SK-N-SH treated with all-trans-retinoic acid at 6 μM for 48 hours (cell line): Measurements from ENCODE around the gene KRT72.

Source experiments
- ATAC-seq: fragments of 200-7000 bp; cut with Tn5 transposase; 3 replicates; pipeline ENCODE4 v1.9.1; 2020; ENCODE audit warnings: mild to moderate bottlenecking, moderate library complexity
- ARNTL ChIP-seq: fragments of 450-650 bp; formaldehyde crosslinking; IDR thresholded peaks from 2 replicates; pipeline ENCODE4 v1.5.0; 2020; ENCODE audit warnings: low read depth, mild to moderate bottlenecking, moderate library complexity, borderline replicate concordance
- BACH2 ChIP-seq: fragments of 250-450 bp; sonication (Bioruptor Pico); IDR thresholded peaks from 2 replicates; pipeline ENCODE4 v1.9.0; 2021; ENCODE audit warnings: mild to moderate bottlenecking, borderline replicate concordance
- CREB5 ChIP-seq: fragments of 250-450 bp; sonication (Bioruptor Pico); IDR thresholded peaks from 2 replicates; pipeline ENCODE4 v1.5.1; 2020; ENCODE audit warnings: low read depth, mild to moderate bottlenecking, moderate library complexity
- CSDC2 ChIP-seq: fragments of 250-450 bp; sonication (Bioruptor Pico); IDR thresholded peaks from 2 replicates; pipeline ENCODE4 v1.5.0; 2020; ENCODE audit warnings: mild to moderate bottlenecking, moderate library complexity
- CSRNP3 ChIP-seq: fragments of 250-450 bp; sonication (Bioruptor Pico); IDR thresholded peaks from 2 replicates; pipeline ENCODE4 v1.5.1; 2021; ENCODE audit warnings: mild to moderate bottlenecking, moderate library complexity
- ISL1 ChIP-seq: fragments of 250-450 bp; sonication (Bioruptor Pico); IDR thresholded peaks from 2 replicates; pipeline ENCODE4 v2.1.2; 2022; ENCODE audit warnings: mild to moderate bottlenecking, moderate library complexity
- OSR1 ChIP-seq: fragments of 250-450 bp; sonication (Bioruptor Pico); IDR thresholded peaks from 2 replicates; pipeline ENCODE4 v1.8.0; 2022; ENCODE audit warnings: moderate library complexity, mild to moderate bottlenecking, inconsistent platforms
- PATZ1 ChIP-seq: fragments of 250-450 bp; sonication (Bioruptor Pico); IDR thresholded peaks from 2 replicates; pipeline ENCODE4 v1.8.0; 2020; ENCODE audit warnings: mild to moderate bottlenecking, moderate library complexity, borderline replicate concordance
- PPARA ChIP-seq: fragments of 250-450 bp; sonication (Bioruptor Pico); IDR thresholded peaks from 2 replicates; pipeline ENCODE4 v1.5.0; 2020; ENCODE audit warnings: mild to moderate bottlenecking, borderline replicate concordance
- RARB ChIP-seq: fragments of 250-450 bp; sonication (Bioruptor Pico); IDR thresholded peaks from 2 replicates; pipeline ENCODE4 v1.8.0; 2021; ENCODE audit warnings: mild to moderate bottlenecking, moderate library complexity
- SNAI2 ChIP-seq: fragments of 250-450 bp; sonication (Bioruptor Pico); IDR thresholded peaks from 2 replicates; pipeline ENCODE4 v1.5.0; 2020; ENCODE audit warnings: mild to moderate bottlenecking, moderate library complexity
- TCF4 ChIP-seq: fragments of 250-450 bp; sonication (Bioruptor Pico); IDR thresholded peaks from 2 replicates; pipeline ENCODE4 v1.8.0; 2021; ENCODE audit warnings: mild to moderate bottlenecking, moderate library complexity, borderline replicate concordance
- TOX ChIP-seq: fragments of 250-450 bp; sonication (Bioruptor Pico); IDR thresholded peaks from 2 replicates; pipeline ENCODE4 v1.8.0; 2021; ENCODE audit warnings: mild to moderate bottlenecking, moderate library complexity, borderline replicate concordance
- TSHZ2 ChIP-seq: fragments of 250-450 bp; sonication (Bioruptor Pico); IDR thresholded peaks from 2 replicates; pipeline ENCODE4 v1.5.0; 2020; ENCODE audit warnings: mild to moderate bottlenecking, moderate library complexity
- ZC3H10 ChIP-seq: fragments of 250-450 bp; sonication (Bioruptor Pico); IDR thresholded peaks from 2 replicates; pipeline ENCODE4 v1.5.1; 2021; ENCODE audit warnings: mild to moderate bottlenecking, moderate library complexity
- ZFP3 ChIP-seq: fragments of 250-450 bp; sonication (Bioruptor Pico); IDR thresholded peaks from 2 replicates; pipeline ENCODE4 v1.5.0; 2020; ENCODE audit warnings: mild to moderate bottlenecking, moderate library complexity
- ZNF565 ChIP-seq: fragments of 450-650 bp; formaldehyde crosslinking; conservative IDR thresholded peaks from 2 replicates; pipeline ENCODE4 v1.5.0; 2020; ENCODE audit warnings: low read depth, mild to moderate bottlenecking, moderate library complexity
- ZNF70 ChIP-seq: fragments of 450-650 bp; formaldehyde crosslinking; IDR thresholded peaks from 2 replicates; pipeline ENCODE4 v1.5.0; 2020; ENCODE audit warnings: mild to moderate bottlenecking, moderate library complexity
- ZNF8 ChIP-seq: fragments of 450-650 bp; formaldehyde crosslinking; IDR thresholded peaks from 2 replicates; pipeline ENCODE4 v1.5.0; 2020; ENCODE audit warnings: mild to moderate bottlenecking, moderate library complexity

The KRT72 gene

GRCh38 chr12:52590021-52590420 lies 11.2 kb downstream of the KRT72 start:
- ATAC-seq: no peak
- TF ChIP-seq ZNF8 (CRISPR knock-in tag): no peak
- TF ChIP-seq TSHZ2 (CRISPR knock-in tag): no peak
- TF ChIP-seq ISL1 (CRISPR knock-in tag): no peak
- no peak for TF ChIP-seq PPARA (CRISPR knock-in tag)
- TF ChIP-seq ZC3H10 (CRISPR knock-in tag): no peak
- TF ChIP-seq CREB5 (CRISPR knock-in tag): no peak
- TF ChIP-seq ARNTL: no peak
- TF ChIP-seq ZNF565 (CRISPR knock-in tag): no peak
- TF ChIP-seq BACH2: no peak
- no peak for TF ChIP-seq TOX (CRISPR knock-in tag)
- TF ChIP-seq CSRNP3 (CRISPR knock-in tag): no peak
- no peak for TF ChIP-seq OSR1 (CRISPR knock-in tag)
- TF ChIP-seq ZFP3 (CRISPR knock-in tag): no peak
- no peak for TF ChIP-seq CSDC2
- no peak for TF ChIP-seq SNAI2 (CRISPR knock-in tag)
- no peak for TF ChIP-seq RARB (CRISPR knock-in tag)

- ATAC-seq: no peak
Measured at GRCh38 chr12:52587563-52587962, 13.7 kb downstream of the KRT72 start.

GRCh38 chr12:52585946-52586345 lies 15.3 kb downstream of the KRT72 start:
- no peak for ATAC-seq
- no peak for TF ChIP-seq ZNF70 (CRISPR knock-in tag)
- TF ChIP-seq TSHZ2 (CRISPR knock-in tag): no peak
- TF ChIP-seq ZNF565 (CRISPR knock-in tag): no peak
- no peak for TF ChIP-seq TCF4
- no peak for TF ChIP-seq PATZ1
- no peak for TF ChIP-seq CSRNP3 (CRISPR knock-in tag)

More at GRCh38 chr12:52587563-52587962, 13.7 kb downstream of the KRT72 start:
- no peak for TF ChIP-seq TOX (CRISPR knock-in tag)
